HEK293 (cell line): ENCODE results near the gene PACS1.

Experiments used
- CTCF ChIA-PET: fragments of 350-600 bp; formaldehyde crosslinking; extraction: SDS; loops from one replicate; lab custom pipeline; 2021; ENCODE audit warnings: antibody characterized with exemption; lab: Yijun Ruan, JAX
- POLR2A ChIA-PET: fragments of 300-600 bp; formaldehyde crosslinking; extraction: SDS; loops from one replicate; lab custom pipeline; 2020; ENCODE audit warnings: antibody characterized with exemption, inconsistent platforms; lab: Yijun Ruan, JAX
- H3K27ac ChIP-seq: fragments of 200-500 bp; sonication (Bioruptor generic); 2 replicates; pipeline ENCODE4 v1.5.1; 2014; ENCODE audit warnings: low read depth, low read length, control low read depth, inconsistent platforms; ENCODE audit errors: extremely low read depth
- H3K36me3 ChIP-seq, 2 experiments: fragments of 200-500 bp in 1 of 2; sonication (Bioruptor generic) in 1 of 2; 1 replicate in 1 of 2; 2 replicates in 1 of 2; pipeline ENCODE4 v1.5.1; 2014 to 2017; ENCODE audit warnings: inconsistent platforms in 2 of 2, low read length in 2 of 2; ENCODE audit not compliant: control insufficient read depth in 2 of 2, insufficient read depth in 1 of 2
- H3K4me1 ChIP-seq: fragments of 200-500 bp; sonication (Bioruptor generic); 2 replicates; pipeline ENCODE4 v1.5.1; 2014; ENCODE audit warnings: mild to moderate bottlenecking, low read length, inconsistent platforms; ENCODE audit not compliant: control insufficient read depth, insufficient read depth
- H3K4me3 ChIP-seq: 2 replicates; pipeline ENCODE4 v1.5.1; 2011; ENCODE audit warnings: low read depth, mild to moderate bottlenecking, control low read depth, low read length, moderate library complexity
- H3K9me3 ChIP-seq: fragments of 200-500 bp; sonication (Bioruptor generic); 2 replicates; pipeline ENCODE4 v1.5.1; 2014; ENCODE audit warnings: low read depth, low read length, inconsistent platforms; ENCODE audit not compliant: control insufficient read depth, insufficient read depth
- EGR2 ChIP-seq: fragments of 450-650 bp; formaldehyde crosslinking; IDR thresholded peaks from 2 replicates; pipeline ENCODE4 v1.5.1; 2016; ENCODE audit warnings: low read depth, missing biosample characterization, missing genetic modification characterization
- GLIS1 ChIP-seq: fragments of 450-650 bp; formaldehyde crosslinking; IDR thresholded peaks from 2 replicates; pipeline ENCODE4 v1.5.1; 2016; ENCODE audit warnings: missing biosample characterization, missing genetic modification characterization
- IKZF3 ChIP-seq: fragments of 450-650 bp; IDR thresholded peaks from 2 replicates; pipeline ENCODE4 v1.5.0; 2018; ENCODE audit warnings: missing biosample characterization, mild to moderate bottlenecking, missing genetic modification characterization, moderate library complexity
- PRDM1 ChIP-seq: fragments of 450-650 bp; formaldehyde crosslinking; IDR thresholded peaks from 2 replicates; pipeline ENCODE4; 2016; ENCODE audit warnings: missing biosample characterization, missing genetic modification characterization
- PRDM10 ChIP-seq: fragments of 450-650 bp; formaldehyde crosslinking; IDR thresholded peaks from 2 replicates; pipeline ENCODE4 v1.5.1; 2016; ENCODE audit warnings: missing biosample characterization, missing genetic modification characterization
- ZBTB8A ChIP-seq: fragments of 450-650 bp; formaldehyde crosslinking; IDR thresholded peaks from 2 replicates; pipeline ENCODE4 v1.5.1; 2016; ENCODE audit warnings: missing biosample characterization, missing genetic modification characterization
- ZFHX2 ChIP-seq: fragments of 450-650 bp; formaldehyde crosslinking; conservative IDR thresholded peaks from 2 replicates; pipeline ENCODE4 v1.5.1; 2016; ENCODE audit warnings: missing biosample characterization, missing genetic modification characterization
- ZNF23 ChIP-seq: fragments of 450-650 bp; formaldehyde crosslinking; IDR thresholded peaks from 2 replicates; pipeline ENCODE4 v1.5.1; 2016; ENCODE audit warnings: missing biosample characterization, missing genetic modification characterization, borderline replicate concordance
- ZNF560 ChIP-seq: fragments of 450-650 bp; formaldehyde crosslinking; IDR thresholded peaks from 2 replicates; pipeline ENCODE4 v1.5.1; 2017; ENCODE audit warnings: missing biosample characterization, missing genetic modification characterization, borderline replicate concordance

The PACS1 gene

DNA sequence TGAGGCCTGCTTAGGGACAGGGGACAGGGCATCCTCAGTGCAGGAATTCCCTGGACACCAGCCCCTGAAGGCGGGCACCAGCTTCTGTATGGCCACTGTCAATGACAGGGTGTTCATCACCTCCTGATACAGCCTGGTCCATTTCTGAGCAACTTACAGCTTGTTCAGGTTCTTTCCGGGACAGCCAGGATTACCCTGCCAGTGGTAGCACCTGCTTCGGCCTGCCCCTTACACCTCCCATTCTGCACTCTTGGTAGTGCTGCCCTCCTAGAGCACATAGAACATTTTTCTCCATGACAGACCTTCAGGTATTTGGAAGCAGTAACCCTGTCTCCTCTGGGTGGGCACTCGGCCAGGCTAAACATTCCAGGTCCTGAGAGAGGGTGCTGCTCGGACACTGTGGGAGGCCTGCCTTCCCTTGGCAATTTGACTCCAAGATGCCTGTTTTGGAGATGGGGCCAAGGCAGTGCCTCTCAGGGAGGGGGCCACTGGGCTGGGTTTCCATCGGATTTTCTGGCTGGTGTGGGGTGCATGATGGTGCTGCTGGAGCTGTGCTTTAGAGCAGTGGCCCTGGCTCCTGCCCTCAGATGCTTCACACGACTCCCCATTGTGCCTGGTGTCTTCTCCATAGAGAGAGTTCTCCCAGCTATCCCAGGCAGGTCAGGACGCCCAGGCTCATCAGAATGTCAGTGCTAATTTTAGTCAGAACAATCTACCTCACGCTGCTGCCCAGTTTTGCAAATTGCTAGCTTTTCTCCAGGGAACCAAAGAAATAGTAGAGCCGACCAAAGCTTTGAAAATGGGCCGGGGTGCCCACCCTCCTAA, 22.3 kb upstream of the PACS1 start:
- no peaks in the 10 kb centered on the region for H3K9me3 ChIP-seq
- H3K4me3 ChIP-seq: no peak overlapping the region
- TF ChIP-seq PRDM10 (tag by site-specific recombination) (peak; percentile 87), GLIS1 (tag by site-specific recombination) (peak; percentile 87), ZNF23 (tag by site-specific recombination) (no peak)
- ChIA-PET CTCF (interaction anchor here (0.6 to 5.3 kb wide), 9 partner anchors 13 to 622 kb away, joined by 3 to 49 read pairs (median 4); partner anchors contain the start of gene CATSPER1), POLR2A (interaction anchor here (0.8 kb wide), 1 partner anchor 89 kb away, joined by 3 read pairs; no protein-coding TSS in a partner anchor)
- H3K36me3 ChIP-seq: peaks cover 0 to 1% of the 10 kb centered on the region in 2 experiments; a peak in 1 of 3 replicates
- no peak overlapping the region for H3K27ac ChIP-seq
- peaks cover 8% of the 10 kb centered on the region for H3K4me1 ChIP-seq

DNA sequence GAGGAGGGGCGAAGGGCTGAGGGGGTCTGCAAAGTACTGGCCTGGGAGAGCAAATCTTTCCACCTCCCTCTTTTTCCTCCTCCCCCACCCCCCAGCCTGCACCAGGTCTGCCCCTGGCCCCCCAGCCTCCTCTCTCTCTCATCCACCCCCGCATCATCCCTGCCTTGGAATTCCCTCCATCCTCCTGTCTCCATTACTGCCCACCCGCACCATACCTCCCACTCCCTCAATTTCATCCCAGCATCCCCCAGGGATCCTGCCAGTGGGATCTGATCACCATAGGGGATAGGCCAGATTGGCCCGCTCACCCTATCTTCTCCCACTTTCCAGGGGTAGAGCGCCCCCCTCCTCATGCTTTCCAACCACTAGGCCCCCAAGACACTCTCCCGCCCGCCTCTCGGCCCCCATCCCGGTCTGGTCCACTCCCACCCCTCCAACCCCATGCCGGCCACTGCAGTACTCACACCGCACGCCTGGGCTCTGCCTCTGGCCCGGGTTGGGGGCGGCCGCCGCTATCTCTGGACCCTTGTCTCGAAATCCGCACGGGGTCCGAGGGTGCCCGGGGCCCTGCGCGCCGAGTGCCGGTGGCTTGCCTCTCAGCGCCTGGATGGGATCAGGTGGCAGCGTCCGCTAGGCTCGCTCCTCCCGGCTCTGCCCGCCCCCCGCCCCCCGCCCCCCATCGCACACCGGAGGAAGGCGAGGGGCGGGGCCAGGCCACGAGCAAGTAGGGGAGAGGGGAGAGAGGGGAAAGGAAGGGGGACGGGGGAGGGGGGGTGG, 21.3 kb upstream of the PACS1 start, which contains the start of gene GAL3ST3:
GAL3ST3 (minus strand) TSS at position 615 of the 777 bp plus-strand sequence. CDS start 3,746 bp downstream, outside the sequence.
- Histone ChIP-seq H3K9me3 (no peaks in the 10 kb centered on the region), H3K36me3 (peaks cover 2 to 11% of the 10 kb centered on the region in 2 experiments; a peak in 2 of 3 replicates), H3K27ac (no peak within 1 kb of the TSS), H3K4me3 (no peak within 1 kb of the TSS), H3K4me1 (peaks cover 8% of the 10 kb centered on the region)
- TF ChIP-seq ZNF23 (tag by site-specific recombination): no peak
- TF ChIP-seq ZFHX2 (tag by site-specific recombination): peak; percentile 87
- TF ChIP-seq EGR2: peak; percentile 89
- ChIA-PET POLR2A (no interaction called here), CTCF (interaction anchor here (0.7 to 1.1 kb wide), 2 partner anchors 12 to 19 kb away, joined by 3 read pairs; no protein-coding TSS in a partner anchor)

DNA sequence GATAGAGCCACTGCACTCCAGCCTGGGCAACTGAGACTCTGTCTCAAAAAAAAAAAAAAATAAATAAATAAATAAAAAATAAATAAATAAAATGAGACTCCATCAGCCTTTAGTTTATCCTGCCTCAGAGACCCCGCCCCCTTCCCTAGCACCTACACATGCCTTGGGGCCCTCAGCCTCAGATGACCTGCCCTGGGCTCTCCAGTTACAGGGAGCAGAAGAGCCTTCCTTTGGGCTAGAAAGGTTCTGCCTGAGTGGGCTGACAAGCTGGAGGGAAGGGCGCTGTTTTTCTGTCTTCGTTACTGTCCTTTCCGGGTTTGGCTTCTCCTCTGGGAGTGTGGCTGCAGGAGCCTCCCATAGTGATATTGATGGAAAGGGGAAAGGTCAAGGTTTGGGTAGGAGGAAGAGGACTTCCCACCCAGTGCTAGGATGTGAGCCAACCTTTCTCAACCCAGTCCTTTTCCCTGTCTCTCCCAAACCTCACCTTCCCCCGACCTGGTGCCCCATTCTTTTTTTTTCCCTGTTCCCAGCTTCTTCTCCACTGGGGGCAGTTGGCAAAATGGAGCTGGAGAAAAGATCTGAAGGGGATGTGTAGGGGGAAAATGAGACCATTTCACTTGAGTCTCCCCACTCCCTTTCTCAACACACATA, 19.4 kb upstream of the PACS1 start:
- no peak overlapping the region for H3K4me3 ChIP-seq
- H3K4me1 ChIP-seq: peaks cover 8% of the 10 kb centered on the region
- peak overlapping the region; percentile 93 for H3K27ac ChIP-seq
- H3K36me3 ChIP-seq: peaks cover 11 to 29% of the 10 kb centered on the region in 2 experiments
- TF ChIP-seq IKZF3 (tag by site-specific recombination) (0 out of 2 replicates have a peak, but pooled peaks have one; percentile 28), PRDM1 (tag by site-specific recombination) (peak; percentile 89), ZNF560 (tag by site-specific recombination) (no peak), ZBTB8A (peak; percentile 62), EGR2 (peak; percentile 36; the same call in 1 of the 2 replicates)
- TF ChIP-seq, all 188 proteins: peak for 4
- no peaks in the 10 kb centered on the region for H3K9me3 ChIP-seq
- ChIA-PET POLR2A (interaction anchor here (0.7 to 1.8 kb wide), 3 partner anchors 48 to 330 kb away, joined by 3 to 7 read pairs (median 4); partner anchors contain the start of genes BANF1 and RNASEH2C), CTCF (interaction anchor here (0.6 to 4.7 kb wide), 5 partner anchors 10 to 323 kb away, joined by 3 to 36 read pairs (median 7); no protein-coding TSS in a partner anchor)
